ENCODE data around the gene SETDB1.

DNA sequence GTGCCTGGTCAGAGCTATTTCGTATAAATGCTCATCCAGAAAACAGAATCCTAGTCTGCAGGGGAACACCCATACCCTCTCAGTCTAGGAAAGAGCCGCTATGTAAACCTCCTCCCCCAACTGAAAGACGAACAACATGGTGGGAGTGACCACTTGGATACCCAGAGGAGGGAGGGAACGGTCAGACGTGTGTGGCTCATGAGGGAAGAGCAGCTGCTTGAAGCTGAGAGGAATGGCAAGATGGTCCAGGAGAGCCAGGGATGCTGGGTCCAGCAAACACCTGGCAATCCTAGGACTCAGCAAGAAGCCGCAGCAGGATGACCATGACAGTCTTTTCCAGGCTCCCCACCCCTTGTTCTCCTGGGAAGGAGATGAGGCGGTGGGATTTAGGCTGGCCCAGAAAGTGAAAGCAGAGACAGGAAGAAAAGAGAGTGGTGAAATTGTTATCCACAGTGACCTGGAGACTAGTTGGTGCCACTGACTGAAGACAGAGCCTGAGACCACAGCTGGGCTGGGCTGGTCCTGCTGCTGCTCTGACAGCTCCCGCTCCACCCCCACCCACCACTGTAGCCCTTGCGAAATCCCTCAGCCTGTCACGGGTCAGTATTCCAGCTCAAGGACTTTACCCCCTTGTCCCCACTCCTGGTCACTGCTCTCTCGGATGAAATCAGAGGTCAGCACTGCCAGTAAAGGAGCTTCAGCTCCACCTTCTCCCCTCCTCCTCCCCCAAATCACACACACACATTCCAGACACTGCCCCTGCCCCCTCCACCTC, 44.8 kb downstream of the SETDB1 start:
- TF ChIP-seq, protein P1, sequence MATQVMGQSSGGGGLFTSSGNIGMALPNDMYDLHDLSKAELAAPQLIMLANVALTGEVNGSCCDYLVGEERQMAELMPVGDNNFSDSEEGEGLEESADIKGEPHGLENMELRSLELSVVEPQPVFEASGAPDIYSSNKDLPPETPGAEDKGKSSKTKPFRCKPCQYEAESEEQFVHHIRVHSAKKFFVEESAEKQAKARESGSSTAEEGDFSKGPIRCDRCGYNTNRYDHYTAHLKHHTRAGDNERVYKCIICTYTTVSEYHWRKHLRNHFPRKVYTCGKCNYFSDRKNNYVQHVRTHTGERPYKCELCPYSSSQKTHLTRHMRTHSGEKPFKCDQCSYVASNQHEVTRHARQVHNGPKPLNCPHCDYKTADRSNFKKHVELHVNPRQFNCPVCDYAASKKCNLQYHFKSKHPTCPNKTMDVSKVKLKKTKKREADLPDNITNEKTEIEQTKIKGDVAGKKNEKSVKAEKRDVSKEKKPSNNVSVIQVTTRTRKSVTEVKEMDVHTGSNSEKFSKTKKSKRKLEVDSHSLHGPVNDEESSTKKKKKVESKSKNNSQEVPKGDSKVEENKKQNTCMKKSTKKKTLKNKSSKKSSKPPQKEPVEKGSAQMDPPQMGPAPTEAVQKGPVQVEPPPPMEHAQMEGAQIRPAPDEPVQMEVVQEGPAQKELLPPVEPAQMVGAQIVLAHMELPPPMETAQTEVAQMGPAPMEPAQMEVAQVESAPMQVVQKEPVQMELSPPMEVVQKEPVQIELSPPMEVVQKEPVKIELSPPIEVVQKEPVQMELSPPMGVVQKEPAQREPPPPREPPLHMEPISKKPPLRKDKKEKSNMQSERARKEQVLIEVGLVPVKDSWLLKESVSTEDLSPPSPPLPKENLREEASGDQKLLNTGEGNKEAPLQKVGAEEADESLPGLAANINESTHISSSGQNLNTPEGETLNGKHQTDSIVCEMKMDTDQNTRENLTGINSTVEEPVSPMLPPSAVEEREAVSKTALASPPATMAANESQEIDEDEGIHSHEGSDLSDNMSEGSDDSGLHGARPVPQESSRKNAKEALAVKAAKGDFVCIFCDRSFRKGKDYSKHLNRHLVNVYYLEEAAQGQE (tag by site-specific recombination; IDR thresholded peaks at IDR 0.05): no peak
- TF ChIP-seq ZNF292 (tag by site-specific recombination; IDR thresholded peaks at IDR 0.05; ENCODE audit: borderline replicate concordance, low read depth) (no peak), SETDB1 (IDR thresholded peaks at IDR 0.05; ENCODE audit: insufficient read length, low read length) (no peak), ZNF768 (tag by site-specific recombination; IDR thresholded peaks at IDR 0.05) (no peak)
- TF ChIP-seq, protein P2, sequence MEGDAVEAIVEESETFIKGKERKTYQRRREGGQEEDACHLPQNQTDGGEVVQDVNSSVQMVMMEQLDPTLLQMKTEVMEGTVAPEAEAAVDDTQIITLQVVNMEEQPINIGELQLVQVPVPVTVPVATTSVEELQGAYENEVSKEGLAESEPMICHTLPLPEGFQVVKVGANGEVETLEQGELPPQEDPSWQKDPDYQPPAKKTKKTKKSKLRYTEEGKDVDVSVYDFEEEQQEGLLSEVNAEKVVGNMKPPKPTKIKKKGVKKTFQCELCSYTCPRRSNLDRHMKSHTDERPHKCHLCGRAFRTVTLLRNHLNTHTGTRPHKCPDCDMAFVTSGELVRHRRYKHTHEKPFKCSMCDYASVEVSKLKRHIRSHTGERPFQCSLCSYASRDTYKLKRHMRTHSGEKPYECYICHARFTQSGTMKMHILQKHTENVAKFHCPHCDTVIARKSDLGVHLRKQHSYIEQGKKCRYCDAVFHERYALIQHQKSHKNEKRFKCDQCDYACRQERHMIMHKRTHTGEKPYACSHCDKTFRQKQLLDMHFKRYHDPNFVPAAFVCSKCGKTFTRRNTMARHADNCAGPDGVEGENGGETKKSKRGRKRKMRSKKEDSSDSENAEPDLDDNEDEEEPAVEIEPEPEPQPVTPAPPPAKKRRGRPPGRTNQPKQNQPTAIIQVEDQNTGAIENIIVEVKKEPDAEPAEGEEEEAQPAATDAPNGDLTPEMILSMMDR (tag by site-specific recombination; IDR thresholded peaks at IDR 0.05): no peak
- TF ChIP-seq, protein P3, sequence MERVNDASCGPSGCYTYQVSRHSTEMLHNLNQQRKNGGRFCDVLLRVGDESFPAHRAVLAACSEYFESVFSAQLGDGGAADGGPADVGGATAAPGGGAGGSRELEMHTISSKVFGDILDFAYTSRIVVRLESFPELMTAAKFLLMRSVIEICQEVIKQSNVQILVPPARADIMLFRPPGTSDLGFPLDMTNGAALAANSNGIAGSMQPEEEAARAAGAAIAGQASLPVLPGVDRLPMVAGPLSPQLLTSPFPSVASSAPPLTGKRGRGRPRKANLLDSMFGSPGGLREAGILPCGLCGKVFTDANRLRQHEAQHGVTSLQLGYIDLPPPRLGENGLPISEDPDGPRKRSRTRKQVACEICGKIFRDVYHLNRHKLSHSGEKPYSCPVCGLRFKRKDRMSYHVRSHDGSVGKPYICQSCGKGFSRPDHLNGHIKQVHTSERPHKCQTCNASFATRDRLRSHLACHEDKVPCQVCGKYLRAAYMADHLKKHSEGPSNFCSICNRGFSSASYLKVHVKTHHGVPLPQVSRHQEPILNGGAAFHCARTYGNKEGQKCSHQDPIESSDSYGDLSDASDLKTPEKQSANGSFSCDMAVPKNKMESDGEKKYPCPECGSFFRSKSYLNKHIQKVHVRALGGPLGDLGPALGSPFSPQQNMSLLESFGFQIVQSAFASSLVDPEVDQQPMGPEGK (tag by site-specific recombination; IDR thresholded peaks at IDR 0.05): peak; percentile 12; the same call in 1 of the 2 replicates

Data from HEK293 (cell line).